ENCODE data around the gene TMTC3. TPM values are rescaled to one million over a fixed set of nuclear protein-coding genes. Genes with fewer than 3 reads are reported as not detected.

TMTC3 gene
- total RNA-seq, 6 donors from 2014 or later: 4.2 to 18.3 (median 15.3) TPM

GRCh38 chr12:88245905-88246304 lies 103.8 kb downstream of the TMTC3 start:
- peak in 1 of 2 donors; percentile 44 for ATAC-seq (ENCODE audit: low FRiP score in 2 of 2)
- TF ChIP-seq POLR2AphosphoS5 (IDR thresholded peaks at IDR 0.05) (no peak), POLR2A (IDR thresholded peaks at IDR 0.05) (no peak), CTCF (IDR thresholded peaks at IDR 0.05) (no peak), EP300 (IDR thresholded peaks at IDR 0.05) (no peak)
- no peaks in the 10 kb centered on the region for H3K36me3 ChIP-seq
- H3K9me3 ChIP-seq: no peaks in the 10 kb centered on the region
- H3K27ac ChIP-seq: no peak overlapping the region
- WGBS, 2 donors: 56 to 94% methylated on average over 1 of the region's 1 CpG
- no peaks in the 10 kb centered on the region for H3K4me1 ChIP-seq
- no peaks in the 10 kb centered on the region for H3K27me3 ChIP-seq
- H3K4me3 ChIP-seq: no peak overlapping the region
- no peak for DNase-seq

GRCh38 chr12:88247241-88247643 lies 105.1 kb downstream of the TMTC3 start:
- Histone ChIP-seq H3K27ac (no peak overlapping the region), H3K4me1 (no peaks in the 10 kb centered on the region), H3K27me3 (no peaks in the 10 kb centered on the region), H3K4me3 (no peak overlapping the region), H3K9me3 (no peaks in the 10 kb centered on the region), H3K36me3 (no peaks in the 10 kb centered on the region)
- TF ChIP-seq CTCF (IDR thresholded peaks at IDR 0.05) (no peak), EP300 (IDR thresholded peaks at IDR 0.05) (no peak), POLR2AphosphoS5 (IDR thresholded peaks at IDR 0.05) (no peak), POLR2A (IDR thresholded peaks at IDR 0.05) (no peak)
- ATAC-seq (ENCODE audit: low FRiP score in 2 of 2) (peak in 1 of 2 donors; percentile 77), DNase-seq (no peak)
- 75 to 76% methylated on average over 2 of the region's 2 CpGs for WGBS, 2 donors

- no peak for TF ChIP-seq EP300 (IDR thresholded peaks at IDR 0.05)
- TF ChIP-seq CTCF (IDR thresholded peaks at IDR 0.05): no peak
- TF ChIP-seq POLR2AphosphoS5 (IDR thresholded peaks at IDR 0.05): no peak
- no peak for TF ChIP-seq POLR2A (IDR thresholded peaks at IDR 0.05)
- no peak for DNase-seq
- Histone ChIP-seq H3K36me3 (no peaks in the 10 kb centered on the region), H3K4me3 (no peak overlapping the region), H3K4me1 (no peaks in the 10 kb centered on the region), H3K9me3 (no peaks in the 10 kb centered on the region), H3K27me3 (no peaks in the 10 kb centered on the region), H3K27ac (no peak overlapping the region)
- no peak for ATAC-seq (ENCODE audit: low FRiP score in 2 of 2)
- 90 to 94% methylated on average over 1 of the region's 1 CpG for WGBS, 2 donors
These were observed 106.5 kb downstream of the TMTC3 start for GRCh38 chr12:88248606-88249005.

Other genes with a start within 250 kb of the TMTC3 start
- under 1 TPM in 2 of 6 donors, not detected in 4; 0.07 to 0.11 TPM for gene C12orf50, start 112.9 kb upstream of the TMTC3 start, total RNA-seq
- 100 to 1,000 TPM in 1 of 6 donors, 10 to 100 TPM in 5; 10.6 to 110 (median 20.1) TPM for gene CEP290, start 219 bp upstream of the TMTC3 start, total RNA-seq

All from upper lobe of left lung (tissue), 6 donors.